ENCODE data around the gene MBD5.
"Not testable (repeated sequence)": the region's sequence is repeated elsewhere in the genome, so short reads cannot be mapped to it uniquely, and the experiment has no call there.

MBD5 gene

GRCh38 chr2:148021059-148021861, at the start of gene MBD5:
Gene MBD5, plus strand, starts transcription at chr2:148021091.
- in situ Hi-C loops (cut with MboI; ENCODE audit: low sequenced_read_pairs), result no loop called here

- in situ Hi-C loops (cut with MboI; ENCODE audit: low sequenced_read_pairs), result no loop called here
These were observed 44.8 kb upstream of the MBD5 start for GRCh38 chr2:147976102-147976501.

GRCh38 chr2:147977679-147978078, 43.2 kb upstream of the MBD5 start:
- in situ Hi-C loops (cut with MboI; ENCODE audit: low sequenced_read_pairs), result no loop called here

- in situ Hi-C loops (cut with MboI; ENCODE audit: low sequenced_read_pairs), result no loop called here
These were observed 39.9 kb upstream of the MBD5 start for GRCh38 chr2:147980940-147981528.

- in situ Hi-C loops (cut with MboI; ENCODE audit: low sequenced_read_pairs), result no loop called here
These were observed 31.8 kb upstream of the MBD5 start for GRCh38 chr2:147989102-147989501.

- in situ Hi-C loops (cut with MboI; ENCODE audit: low sequenced_read_pairs), result no loop called here
These were observed 31.0 kb upstream of the MBD5 start for GRCh38 chr2:147989809-147990403.

GRCh38 chr2:147994965-147995364, 25.9 kb upstream of the MBD5 start:
- in situ Hi-C loops (cut with MboI; ENCODE audit: low sequenced_read_pairs), result not testable (repeated sequence)

GRCh38 chr2:147996828-147997227, 24.1 kb upstream of the MBD5 start:
- in situ Hi-C loops (cut with MboI; ENCODE audit: low sequenced_read_pairs), result no loop called here

- in situ Hi-C loops (cut with MboI; ENCODE audit: low sequenced_read_pairs), result no loop called here
These were observed 22.7 kb upstream of the MBD5 start for GRCh38 chr2:147998203-147998602.

- in situ Hi-C loops (cut with MboI; ENCODE audit: low sequenced_read_pairs), result no loop called here
These were observed 21.8 kb upstream of the MBD5 start for GRCh38 chr2:147999126-147999525.

- in situ Hi-C loops (cut with MboI; ENCODE audit: low sequenced_read_pairs), result no loop called here
These were observed 20.8 kb upstream of the MBD5 start for GRCh38 chr2:148000095-148000494.

GRCh38 chr2:148002420-148002819, 18.5 kb upstream of the MBD5 start:
- in situ Hi-C loops (cut with MboI; ENCODE audit: low sequenced_read_pairs), result not testable (repeated sequence)

- in situ Hi-C loops (cut with MboI; ENCODE audit: low sequenced_read_pairs), result no loop called here
These were observed 14.5 kb upstream of the MBD5 start for GRCh38 chr2:148006249-148007007.

GRCh38 chr2:148007219-148007900, 13.5 kb upstream of the MBD5 start:
- in situ Hi-C loops (cut with MboI; ENCODE audit: low sequenced_read_pairs), result no loop called here

- in situ Hi-C loops (cut with MboI; ENCODE audit: low sequenced_read_pairs), result not testable (repeated sequence)
These were observed 12.5 kb upstream of the MBD5 start for GRCh38 chr2:148008411-148008810.

GRCh38 chr2:148013876-148014275, 7.0 kb upstream of the MBD5 start:
- in situ Hi-C loops (cut with MboI; ENCODE audit: low sequenced_read_pairs), result no loop called here

GRCh38 chr2:148014616-148015015, 6.3 kb upstream of the MBD5 start:
- in situ Hi-C loops (cut with MboI; ENCODE audit: low sequenced_read_pairs), result no loop called here

GRCh38 chr2:148020111-148021058, 506 bp upstream of the MBD5 start, which contains the start of gene ORC4:
Gene ORC4, minus strand, starts transcription at chr2:148020737. Its CDS starts 44,779 bp downstream, at chr2:147975958.
- in situ Hi-C loops (cut with MboI; ENCODE audit: low sequenced_read_pairs), result no loop called here

- in situ Hi-C loops (cut with MboI; ENCODE audit: low sequenced_read_pairs), result no loop called here
These were observed 995 bp downstream of the MBD5 start for GRCh38 chr2:148021886-148022285.

GRCh38 chr2:148022351-148022750, 1.5 kb downstream of the MBD5 start:
- in situ Hi-C loops (cut with MboI; ENCODE audit: low sequenced_read_pairs), result no loop called here

Data from HL-60/S4 treated with phorbol 12-myristate 13-acetate at 8.2 ng/mL for 4 days and 3 days (cell line).